K562 (cell line): ENCODE results near the gene CFAP107. TPM values are rescaled to one million over a fixed set of nuclear protein-coding genes. Genes with fewer than 3 reads are reported as not detected.

Source experiments
- ATAC-seq: fragments of 200-7000 bp; cut with Tn5 transposase; 3 replicates; pipeline ENCODE4 v1.9.1; 2020; ENCODE audit warnings: moderate library complexity
- BruUV-seq: library from RNA; stranded (reverse); fragments of 400-500 nt; replicated peaks from 2 replicates; lab custom pipeline; 2021; lab: Mats Ljungman, UMichigan
- CTCF ChIA-PET: fragments of 300-600 bp; formaldehyde crosslinking; extraction: SDS; loops from one replicate; lab custom pipeline; 2021; ENCODE audit warnings: low intra/inter-chr PET ratio; lab: Yijun Ruan, JAX
- POLR2A ChIA-PET: fragments of 300-600, 350-650 bp; sonication (Branson Sonifier 250); formaldehyde crosslinking; extraction: SDS; loops from one replicate; lab custom pipeline; 2021; ENCODE audit warnings: antibody characterized with exemption, inconsistent platforms; lab: Yijun Ruan, JAX
- DNase-seq, 4 experiments: peaks; one replicate each; pipeline versions ENCODE4 v3.0.0 to v3.0.0-alpha.2; 2011 to 2018; ENCODE audit warnings: low spot score in 3 of 4, mixed read lengths in 3 of 4; ENCODE audit errors: extremely low read depth in 1 of 4
- FAIRE-seq: peaks from 2 replicates; lab custom pipeline; 2011; peaks lifted over from hg19 to GRCh38; lab: Jason Lieb, UNC
- H2AFZ ChIP-seq: 2 replicates; pipeline ENCODE4 v1.6.0; 2011; ENCODE audit warnings: low read depth, low read length, control low read depth, inconsistent platforms
- H3K27ac ChIP-seq: fragments of 200-600 bp; 3 replicates; pipeline ENCODE4 v1.8.0; 2011; ENCODE audit warnings: low read depth, mild to moderate bottlenecking, control low read depth, inconsistent platforms, low read length, moderate library complexity, mixed read lengths; ENCODE audit errors: extremely low read depth
- H3K27me3 ChIP-seq, 2 experiments: fragments of 300-600 bp in 1 of 2; 2 replicates in 1 of 2; 3 replicates in 1 of 2; pipeline versions ENCODE4 v1.6.0 to v1.8.0; 2011; ENCODE audit warnings: inconsistent platforms in 2 of 2, low read length in 2 of 2, mild to moderate bottlenecking in 1 of 2, mixed read lengths in 1 of 2, moderate library complexity in 1 of 2; ENCODE audit not compliant: control insufficient read depth in 2 of 2, insufficient read depth in 2 of 2
- H3K36me3 ChIP-seq: fragments of 300-600 bp; 3 replicates; pipeline ENCODE4 v1.8.0; 2011; ENCODE audit warnings: mild to moderate bottlenecking, low read length, inconsistent platforms; ENCODE audit not compliant: control insufficient read depth, insufficient read depth
- H3K4me1 ChIP-seq, 2 experiments: fragments of 200-600 bp in 1 of 2; replicated peaks in 1 of 2; 2 replicates in 1 of 2; 3 replicates in 1 of 2; pipeline versions ENCODE4 v1.5.1 to v1.8.0; 2011; ENCODE audit warnings: inconsistent platforms in 2 of 2, low read length in 2 of 2, mild to moderate bottlenecking in 1 of 2, mixed read lengths in 1 of 2, moderate library complexity in 1 of 2; ENCODE audit not compliant: control insufficient read depth in 2 of 2, insufficient read depth in 2 of 2
- H3K4me2 ChIP-seq: 2 replicates; pipeline ENCODE4 v1.6.1; 2011; ENCODE audit warnings: low read length, control low read depth, inconsistent platforms, mixed read lengths; ENCODE audit not compliant: insufficient read depth
- H3K4me3 ChIP-seq: fragments of 200-600 bp; sonication (generic), shearing (Covaris generic); 2 replicates; pipeline ENCODE4 v1.5.1; 2016; ENCODE audit warnings: control low read depth, inconsistent platforms
- H3K79me2 ChIP-seq: fragments of 200-600 bp; 3 replicates; pipeline ENCODE4 v1.8.0; 2011; ENCODE audit warnings: low read length, inconsistent platforms; ENCODE audit not compliant: control insufficient read depth, insufficient read depth
- H3K9ac ChIP-seq, 2 experiments: 2 replicates each; pipeline versions ENCODE4 v1.6.0 to v1.6.1; 2011; ENCODE audit warnings: low read depth in 2 of 2, low read length in 2 of 2, control low read depth in 1 of 2, inconsistent platforms in 1 of 2, mild to moderate bottlenecking in 1 of 2, mixed read lengths in 1 of 2; ENCODE audit not compliant: insufficient read depth in 1 of 2
- H3K9me1 ChIP-seq: one replicate; pipeline ENCODE4 v1.6.0; 2011; ENCODE audit warnings: inconsistent platforms, mild to moderate bottlenecking, low read length, moderate library complexity; ENCODE audit not compliant: control insufficient read depth, insufficient read depth
- H3K9me3 ChIP-seq: replicated peaks from 2 replicates; pipeline ENCODE4 v1.5.1; 2011; ENCODE audit warnings: low read depth, low read length, inconsistent platforms; ENCODE audit not compliant: control insufficient read depth, insufficient read depth
- H4K20me1 ChIP-seq: replicated peaks from 2 replicates; pipeline ENCODE4 v1.6.1; 2011; ENCODE audit warnings: low read length, inconsistent platforms, mixed read lengths; ENCODE audit not compliant: control insufficient read depth, insufficient read depth
- BHLHE40 ChIP-seq: IDR thresholded peaks from 2 replicates; pipeline ENCODE4 v1.6.1; 2011; ENCODE audit warnings: low read length, improper control_type of control experiment
- CHD7 ChIP-seq: fragments of 200-600 bp; sonication (generic); IDR thresholded peaks from one replicate; pipeline ENCODE4 v1.6.1; 2012; ENCODE audit warnings: mild to moderate bottlenecking, low read depth, low read length, inconsistent platforms
- SUPT5H ChIP-seq: fragments of 450-650 bp; IDR thresholded peaks from 2 replicates; pipeline ENCODE4 v1.6.1; 2016
- WGBS: fragments of 100-300 bp; shearing (Covaris generic); methylation state at CpG from one replicate; pipeline ENCODE4 v1.1.6; 2016; ENCODE audit warnings: low coverage, mixed read lengths; ENCODE audit not compliant: insufficient coverage; ENCODE audit errors: missing lambda C conversion rate; 5-methylcytosine and 5-hydroxymethylcytosine counted together
- in situ Hi-C: fragments of 300-500 bp; cut with MboI; formaldehyde crosslinking; loops from 4 replicates; pipeline ENCODE4 v1.15.0; 2018; ENCODE audit warnings: inconsistent platforms, mixed read lengths
- intact Hi-C: fragments of 100-400 bp; cut with micrococcal nuclease; formaldehyde crosslinking; loops from 2 replicates; pipeline ENCODE4 v1.14.2; 2022
- polyA plus RNA-seq, 8 experiments: library from polyadenylated mRNA; depleted of rRNA in 4 of 8; stranded (reverse) in 5 of 8; unstranded in 3 of 8; fragments of >200 nt; fragmentation: Nextera tagmentation in 2 of 8; fragmentation: Illumina TruSeq in 1 of 8; extraction: Ambion mirVana in 2 of 8; extraction: Trizol in 1 of 8; gene quantifications; 2 replicates each; pipeline versions ENCODE4 v1.2.1 to v1.2.3, GENCODE V29; 2011 to 2014; ENCODE audit warnings: inconsistent platforms in 1 of 8, missing spikeins in 1 of 8
- total RNA-seq, 7 experiments: library from RNA; depleted of rRNA in 6 of 7; stranded (reverse); fragments of >200 nt in 6 of 7; fragmentation: Illumina TruSeq in 2 of 7; extraction: Trizol in 2 of 7; gene quantifications; 2 replicates each; pipeline versions ENCODE4 v1.2.1 to v1.2.3, GENCODE V29; 2011 to 2021; ENCODE audit warnings: low replicate concordance in 1 of 7

The CFAP107 gene
- total and polyA plus RNA-seq, 9 of the 15 experiments (the other 6 are each of a cell fraction or from before 2014, with no cell fraction given), result 0.03 to 0.08 TPM; not detected in 7

DNA sequence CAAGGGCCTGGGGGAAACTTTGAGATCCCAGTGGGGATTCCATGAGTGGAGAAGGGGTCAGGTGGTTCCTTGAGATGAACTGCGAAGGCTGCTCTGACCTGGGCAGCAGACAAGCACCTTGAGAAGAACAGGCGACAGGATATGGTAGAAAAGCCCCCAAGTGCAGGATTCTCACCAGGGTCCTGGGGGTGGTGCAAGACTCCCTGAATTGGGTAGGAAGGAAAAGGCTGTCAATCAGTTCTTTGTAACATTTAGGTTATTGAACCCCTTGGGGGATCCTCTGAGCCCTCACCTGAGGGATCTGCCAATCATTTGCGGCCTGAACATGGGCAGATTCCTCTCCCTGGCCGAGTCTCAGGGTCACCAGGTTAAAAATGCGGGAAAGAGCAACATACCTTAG lies 25.2 kb downstream of the CFAP107 start:
- TF ChIP-seq SUPT5H, result no peak
- TF ChIP-seq CHD7, result no peak
- no peak for TF ChIP-seq BHLHE40
- Histone ChIP-seq H3K9me1 (no peaks in the 10 kb centered on the region), H3K4me2 (no peak overlapping the region), H3K4me1 (no peaks in the 10 kb centered on the region), H2AFZ (no peak overlapping the region), H3K27me3 (peaks cover 8 to 36% of the 10 kb centered on the region in 2 experiments; a peak in 3 of 5 replicates), H3K79me2 (no peaks in the 10 kb centered on the region), H3K4me3 (no peak overlapping the region), H3K36me3 (no peaks in the 10 kb centered on the region), H3K9ac (no peak overlapping the region), H3K9me3 (no peaks in the 10 kb centered on the region), H4K20me1 (no peaks in the 10 kb centered on the region), H3K27ac (no peak overlapping the region)
- intact Hi-C loops (loop anchor here (10.0 kb wide), 3 partner anchors 106 to 646 kb away; no protein-coding TSS in a partner anchor), in situ Hi-C loops (loop anchor here (5.0 to 10.0 kb wide), 2 partner anchors 94 to 456 kb away; no protein-coding TSS in a partner anchor)
- ChIA-PET POLR2A (no interaction called here), CTCF (no interaction called here)
- ATAC-seq, result no peak
- DNase-seq, result no peak
- WGBS, result 1% methylated on average over 5 of the region's 5 CpGs
- no TSS peak for BruUV-seq
- no peak for FAIRE-seq
